LNCaP clone FGC (cell line): ENCODE data around the gene STK11.
"Not testable (repeated sequence)": the region's sequence is repeated elsewhere in the genome, so short reads cannot be mapped to it uniquely, and the experiment has no call there.

Experiments used
- DNase-seq: peaks from one replicate; pipeline ENCODE4 v3.0.0-alpha.2; 2011; ENCODE audit warnings: low read depth
- H3K4me3 ChIP-seq: 2 replicates; pipeline ENCODE4 v1.5.1; 2011; ENCODE audit warnings: mild to moderate bottlenecking, low read depth, low read length, control low read depth
- TF ChIP-seq, protein P1 (sequence below): IDR thresholded peaks from 2 replicates; pipeline ENCODE4 v1.5.1; 2012; ENCODE audit warnings: mild to moderate bottlenecking; ENCODE audit not compliant: control insufficient read depth, insufficient read depth; ENCODE audit errors: extremely low read depth

Gene STK11

DNA sequence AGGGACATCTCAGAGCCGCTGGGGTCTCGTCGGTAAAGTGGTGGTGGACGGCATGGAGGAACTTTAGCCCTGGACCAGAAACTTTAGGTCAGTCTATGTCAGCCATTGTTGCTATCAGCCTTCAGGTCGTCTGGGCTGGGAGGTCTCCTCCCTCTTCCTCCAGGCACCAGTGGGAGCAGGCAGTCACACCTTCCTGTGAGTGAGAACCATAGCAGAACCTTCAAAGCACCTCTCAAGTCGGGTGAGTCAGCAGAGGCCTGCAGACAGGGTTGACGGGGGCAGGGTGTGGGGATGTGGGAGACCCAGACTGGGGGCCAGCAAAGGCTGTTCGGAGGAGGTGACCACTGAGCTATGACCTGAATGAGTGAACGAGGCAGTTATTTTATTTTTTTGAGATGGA lies 16.2 kb upstream of the STK11 start:
- no peak for DNase-seq
- H3K4me3 ChIP-seq: no peak overlapping the region
- TF ChIP-seq, protein P1, sequence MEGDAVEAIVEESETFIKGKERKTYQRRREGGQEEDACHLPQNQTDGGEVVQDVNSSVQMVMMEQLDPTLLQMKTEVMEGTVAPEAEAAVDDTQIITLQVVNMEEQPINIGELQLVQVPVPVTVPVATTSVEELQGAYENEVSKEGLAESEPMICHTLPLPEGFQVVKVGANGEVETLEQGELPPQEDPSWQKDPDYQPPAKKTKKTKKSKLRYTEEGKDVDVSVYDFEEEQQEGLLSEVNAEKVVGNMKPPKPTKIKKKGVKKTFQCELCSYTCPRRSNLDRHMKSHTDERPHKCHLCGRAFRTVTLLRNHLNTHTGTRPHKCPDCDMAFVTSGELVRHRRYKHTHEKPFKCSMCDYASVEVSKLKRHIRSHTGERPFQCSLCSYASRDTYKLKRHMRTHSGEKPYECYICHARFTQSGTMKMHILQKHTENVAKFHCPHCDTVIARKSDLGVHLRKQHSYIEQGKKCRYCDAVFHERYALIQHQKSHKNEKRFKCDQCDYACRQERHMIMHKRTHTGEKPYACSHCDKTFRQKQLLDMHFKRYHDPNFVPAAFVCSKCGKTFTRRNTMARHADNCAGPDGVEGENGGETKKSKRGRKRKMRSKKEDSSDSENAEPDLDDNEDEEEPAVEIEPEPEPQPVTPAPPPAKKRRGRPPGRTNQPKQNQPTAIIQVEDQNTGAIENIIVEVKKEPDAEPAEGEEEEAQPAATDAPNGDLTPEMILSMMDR: no peak

GRCh38 chr19:1199531-1199930 lies 6.0 kb upstream of the STK11 start:
- no peak for DNase-seq
- H3K4me3 ChIP-seq: no peak overlapping the region
- TF ChIP-seq, protein P1: no peak

- not testable (repeated sequence) for H3K4me3 ChIP-seq, DNase-seq
These were observed 5.0 kb upstream of the STK11 start for GRCh38 chr19:1200614-1201013.

DNA sequence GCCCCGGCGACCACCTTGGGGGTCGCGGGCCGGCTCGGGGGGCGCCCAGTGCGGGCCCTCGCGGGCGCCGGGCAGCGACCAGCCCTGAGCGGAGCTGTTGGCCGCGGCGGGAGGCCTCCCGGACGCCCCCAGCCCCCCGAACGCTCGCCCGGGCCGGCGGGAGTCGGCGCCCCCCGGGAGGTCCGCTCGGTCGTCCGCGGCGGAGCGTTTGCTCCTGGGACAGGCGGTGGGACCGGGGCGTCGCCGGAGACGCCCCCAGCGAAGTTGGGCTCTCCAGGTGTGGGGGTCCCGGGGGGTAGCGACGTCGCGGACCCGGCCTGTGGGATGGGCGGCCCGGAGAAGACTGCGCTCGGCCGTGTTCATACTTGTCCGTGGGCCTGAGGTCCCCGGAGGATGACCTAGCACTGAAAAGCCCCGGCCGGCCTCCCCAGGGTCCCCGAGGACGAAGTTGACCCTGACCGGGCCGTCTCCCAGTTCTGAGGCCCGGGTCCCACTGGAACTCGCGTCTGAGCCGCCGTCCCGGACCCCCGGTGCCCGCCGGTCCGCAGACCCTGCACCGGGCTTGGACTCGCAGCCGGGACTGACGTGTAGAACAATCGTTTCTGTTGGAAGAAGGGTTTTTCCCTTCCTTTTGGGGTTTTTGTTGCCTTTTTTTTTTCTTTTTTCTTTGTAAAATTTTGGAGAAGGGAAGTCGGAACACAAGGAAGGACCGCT lies 729 bp downstream of the STK11 start:
- peak overlapping the region; percentile 81 for H3K4me3 ChIP-seq
- TF ChIP-seq, protein P1: no peak
- DNase-seq: no peak

DNA sequence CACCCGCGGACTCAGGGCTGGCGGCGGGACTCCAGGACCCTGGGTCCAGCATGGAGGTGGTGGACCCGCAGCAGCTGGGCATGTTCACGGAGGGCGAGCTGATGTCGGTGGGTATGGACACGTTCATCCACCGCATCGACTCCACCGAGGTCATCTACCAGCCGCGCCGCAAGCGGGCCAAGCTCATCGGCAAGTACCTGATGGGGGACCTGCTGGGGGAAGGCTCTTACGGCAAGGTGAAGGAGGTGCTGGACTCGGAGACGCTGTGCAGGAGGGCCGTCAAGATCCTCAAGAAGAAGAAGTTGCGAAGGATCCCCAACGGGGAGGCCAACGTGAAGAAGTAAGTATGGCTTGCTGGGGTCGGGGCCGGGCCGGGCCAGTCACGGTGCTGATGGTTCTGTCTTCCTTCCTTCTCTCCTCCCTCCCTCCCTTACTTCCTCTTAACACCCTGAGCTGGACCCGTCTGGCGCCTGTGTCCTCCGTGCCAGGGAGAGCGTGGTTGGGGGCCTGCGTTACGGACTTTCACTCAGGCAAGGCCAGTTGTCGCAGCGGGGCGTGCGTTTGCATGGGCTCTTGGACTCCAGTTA lies 1.4 kb downstream of the STK11 start:
- no peak for DNase-seq
- TF ChIP-seq, protein P1: no peak
- peak overlapping the region; percentile 81 for H3K4me3 ChIP-seq

DNA sequence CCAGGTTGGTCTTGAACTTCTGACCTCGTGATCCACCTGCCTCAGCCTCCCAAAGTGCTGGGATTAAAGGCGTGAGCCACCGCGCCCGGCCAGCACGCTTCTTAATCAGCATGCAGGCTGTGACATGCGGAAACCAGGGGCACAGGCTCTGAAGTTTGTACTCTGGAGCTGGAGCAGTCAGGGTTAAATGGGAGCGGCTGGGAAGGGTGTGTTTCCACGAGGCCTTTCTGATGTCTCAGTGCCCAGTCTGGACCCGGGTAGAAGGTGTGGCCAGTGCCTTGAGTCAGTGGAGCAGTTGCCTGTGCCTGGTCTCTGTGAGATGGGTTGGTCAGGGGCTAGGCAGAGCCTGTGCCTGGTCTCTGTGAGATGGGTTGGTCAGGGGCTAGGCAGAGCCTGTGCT lies 3.3 kb downstream of the STK11 start:
- not testable (repeated sequence) for H3K4me3 ChIP-seq, DNase-seq

GRCh38 chr19:1210227-1210538 lies 4.6 kb downstream of the STK11 start:
- TF ChIP-seq, protein P1: no peak
- no peak overlapping the region for H3K4me3 ChIP-seq
- no peak for DNase-seq

DNA sequence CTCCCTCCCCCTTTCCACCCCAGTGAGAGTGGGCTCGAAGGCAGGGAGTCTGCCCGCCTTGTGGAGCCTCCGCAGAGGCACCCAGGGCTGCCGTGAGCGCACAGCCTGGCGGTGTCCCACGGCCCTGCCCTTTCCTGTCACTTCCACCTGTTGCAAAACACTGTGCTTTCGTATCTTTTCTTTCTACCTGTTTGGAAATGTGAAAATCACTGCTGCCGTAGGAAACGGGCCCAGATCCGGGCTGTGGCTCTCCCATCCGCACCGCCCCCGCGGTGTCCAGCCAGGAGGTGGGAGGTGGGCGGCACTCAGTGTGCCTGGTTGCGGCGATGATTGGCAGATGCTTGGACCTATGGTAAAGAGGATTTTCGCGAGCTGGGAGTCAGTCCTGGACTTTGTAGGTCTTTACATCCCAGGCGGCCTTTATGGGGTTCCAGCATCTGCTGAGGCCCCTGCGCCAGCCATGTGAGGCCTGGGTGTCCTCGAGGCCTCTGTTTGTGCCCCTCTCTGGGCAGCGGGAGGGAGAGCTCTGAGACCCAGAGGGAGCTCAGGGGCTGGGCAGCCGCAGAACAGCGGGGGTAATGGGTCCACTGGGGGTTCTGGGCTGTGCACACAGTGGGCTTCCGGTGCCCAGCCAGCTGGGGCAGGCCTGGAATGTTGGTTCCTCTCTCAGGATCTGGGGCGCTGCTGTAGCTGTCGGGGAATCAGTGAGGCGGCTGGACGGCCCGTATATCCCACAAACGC lies 6.1 kb downstream of the STK11 start:
- DNase-seq: no peak
- TF ChIP-seq, protein P1: no peak
- no peak overlapping the region for H3K4me3 ChIP-seq
